Renal pelvis (tissue), 4 donors: ENCODE data around the gene MSRB2. TPM values are rescaled to one million over a fixed set of nuclear protein-coding genes. Genes with fewer than 3 reads are reported as not detected.
A peak's percentile ranks its signal among the peaks of the same experiment; 100 is the strongest.

Experiments used
- DNase-seq: peaks from one replicate; pipeline ENCODE4 v3.0.0-alpha.2; 2013
- polyA plus RNA-seq, 3 donors: library from polyadenylated mRNA; unstranded; fragments of 120-200 nt; gene quantifications; one replicate each; pipeline ENCODE4 v1.2.1, GENCODE V29; 2013; ENCODE audit not compliant: insufficient read length in 3 of 3

The MSRB2 gene
- polyA plus RNA-seq, 3 donors, result 39.5 to 51.5 (median 47.9) TPM

GRCh38 chr10:23100331-23101030 lies 5.1 kb downstream of the MSRB2 start:
- no peak for DNase-seq

GRCh38 chr10:23106331-23107072 lies 11.1 kb downstream of the MSRB2 start:
- no peak for DNase-seq

GRCh38 chr10:23110722-23111516 lies 15.5 kb downstream of the MSRB2 start:
- no peak for DNase-seq

GRCh38 chr10:23111517-23112286 lies 16.3 kb downstream of the MSRB2 start:
- no peak for DNase-seq

- DNase-seq, result no peak
Measured at GRCh38 chr10:23114228-23114850, 19.0 kb downstream of the MSRB2 start.

- DNase-seq, result no peak
Measured at GRCh38 chr10:23116486-23117205, 21.3 kb downstream of the MSRB2 start.

- no peak for DNase-seq
Measured at GRCh38 chr10:23120001-23120934, 24.9 kb downstream of the MSRB2 start.

- DNase-seq, result no peak
Measured at GRCh38 chr10:23121135-23121534, 25.8 kb downstream of the MSRB2 start.

GRCh38 chr10:23136462-23136861 lies 41.1 kb downstream of the MSRB2 start:
- no peak for DNase-seq

- no peak for DNase-seq
Measured at GRCh38 chr10:23139677-23140076, 44.3 kb downstream of the MSRB2 start.

- DNase-seq, result no peak
Measured at GRCh38 chr10:23141995-23142394, 46.6 kb downstream of the MSRB2 start.

- peak; percentile 3 for DNase-seq
Measured at GRCh38 chr10:23146258-23146657, 50.9 kb downstream of the MSRB2 start.

- DNase-seq, result no peak
Measured at GRCh38 chr10:23147035-23147434, 51.7 kb downstream of the MSRB2 start.

GRCh38 chr10:23148214-23148613 lies 52.8 kb downstream of the MSRB2 start:
- no peak for DNase-seq

GRCh38 chr10:23150091-23150490 lies 54.7 kb downstream of the MSRB2 start:
- DNase-seq, result no peak

- DNase-seq, result no peak
Measured at GRCh38 chr10:23150610-23151009, 55.2 kb downstream of the MSRB2 start.

- no peak for DNase-seq
Measured at GRCh38 chr10:23151071-23151470, 55.7 kb downstream of the MSRB2 start.

- no peak for DNase-seq
Measured at GRCh38 chr10:23155169-23155568, 59.8 kb downstream of the MSRB2 start.

- DNase-seq, result no peak
Measured at GRCh38 chr10:23156447-23157150, 61.2 kb downstream of the MSRB2 start.
